HG02798 (cell line): ENCODE measurements around the gene GRK2.
A peak's percentile ranks its signal among the peaks of the same experiment; 100 is the strongest.

Source experiments
- ATAC-seq: cut with Tn5 transposase; IDR thresholded peaks from one replicate; pipeline ENCODE4 v1.9.1; 2021; ENCODE audit warnings: mild to moderate bottlenecking; ENCODE audit not compliant: unreplicated experiment, poor library complexity

GRK2 gene

DNA sequence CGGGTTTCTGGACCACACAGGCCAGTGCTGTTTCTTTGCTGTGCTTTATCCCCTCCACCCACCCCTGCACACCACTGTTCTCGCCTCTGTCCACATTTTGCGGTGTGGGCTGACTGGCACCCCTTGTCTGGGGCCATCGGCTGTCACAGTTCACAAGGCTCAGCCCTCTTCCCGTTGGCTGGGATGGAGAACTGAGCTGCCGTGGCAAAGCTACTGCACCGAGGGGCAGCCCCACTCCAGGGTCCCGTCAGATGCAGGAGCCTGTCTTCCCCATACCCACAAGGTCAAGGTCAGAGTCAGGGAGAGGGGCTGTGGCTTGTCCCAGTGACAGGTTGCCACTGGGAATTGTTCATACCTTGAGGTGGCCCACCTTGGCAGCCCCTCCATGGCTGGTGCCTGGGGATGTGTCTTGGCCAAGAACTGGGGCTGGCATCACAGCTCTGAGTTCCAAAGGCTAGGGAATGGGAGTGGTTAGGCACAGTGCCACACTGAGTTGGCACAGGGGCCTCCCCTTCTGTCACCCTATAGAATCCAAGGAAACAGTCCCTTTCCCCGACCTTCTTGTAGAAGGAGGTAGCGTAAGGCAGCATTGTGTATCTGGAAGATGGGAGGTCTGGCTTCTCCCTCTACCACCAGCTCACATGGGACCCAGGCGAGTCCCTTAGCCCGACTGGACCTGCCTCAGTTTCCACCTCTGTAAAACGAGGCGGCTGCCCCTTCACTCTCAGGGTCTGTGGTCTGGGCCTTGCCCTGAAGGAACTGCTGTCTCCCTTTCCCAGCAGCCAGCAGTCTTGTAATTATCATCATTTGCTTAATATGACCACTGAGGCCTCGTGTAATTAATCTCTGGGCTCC is 3.4 kb downstream of the GRK2 start:
- ATAC-seq, result no peak

DNA sequence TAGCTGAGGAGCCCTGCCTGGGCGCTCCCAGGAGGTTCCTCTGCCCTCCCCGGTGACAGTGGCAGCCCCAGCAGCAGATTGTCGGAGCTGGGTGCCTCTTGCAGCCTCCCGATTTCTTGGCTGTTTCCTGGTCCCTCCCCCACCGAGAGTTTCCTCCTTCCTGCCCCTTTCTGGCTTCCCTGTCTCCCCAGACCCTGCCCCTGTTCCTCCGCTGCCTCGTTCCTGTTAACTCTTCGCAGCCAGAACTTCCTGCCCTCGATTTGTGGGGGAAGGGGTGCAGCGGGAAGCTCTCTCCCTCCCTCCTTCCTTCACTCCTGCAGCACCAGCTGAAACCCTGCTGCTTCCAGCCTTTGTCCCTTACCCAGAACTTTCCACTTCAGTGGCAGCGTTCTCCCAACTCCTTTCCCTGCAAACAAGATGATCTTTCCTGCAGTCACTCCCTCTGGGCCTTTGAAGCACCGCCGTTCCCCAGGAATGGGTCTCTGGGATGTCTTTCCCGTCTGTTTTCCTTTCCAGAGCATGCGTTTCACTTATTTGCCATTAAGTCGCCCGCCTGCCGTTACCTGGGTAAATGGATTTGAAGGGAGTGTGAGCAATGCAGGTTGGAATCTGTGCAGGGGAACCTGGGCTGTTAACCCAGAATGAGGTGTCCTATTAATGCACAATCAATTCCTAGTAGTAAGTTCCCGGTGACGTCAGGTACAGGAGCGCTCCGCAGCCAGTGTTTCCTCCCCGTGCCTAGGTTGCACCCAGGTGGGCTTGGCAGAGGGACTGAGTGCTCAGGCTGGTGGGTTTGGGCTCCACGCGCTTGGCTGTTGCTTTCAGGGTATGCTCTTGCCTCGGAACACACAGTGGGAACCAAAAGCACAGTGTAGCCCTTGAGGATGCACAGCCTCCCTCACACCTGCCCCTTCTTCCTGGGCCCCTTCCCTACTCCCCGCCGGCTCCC is 4.3 kb downstream of the GRK2 start:
- ATAC-seq, result no peak

DNA sequence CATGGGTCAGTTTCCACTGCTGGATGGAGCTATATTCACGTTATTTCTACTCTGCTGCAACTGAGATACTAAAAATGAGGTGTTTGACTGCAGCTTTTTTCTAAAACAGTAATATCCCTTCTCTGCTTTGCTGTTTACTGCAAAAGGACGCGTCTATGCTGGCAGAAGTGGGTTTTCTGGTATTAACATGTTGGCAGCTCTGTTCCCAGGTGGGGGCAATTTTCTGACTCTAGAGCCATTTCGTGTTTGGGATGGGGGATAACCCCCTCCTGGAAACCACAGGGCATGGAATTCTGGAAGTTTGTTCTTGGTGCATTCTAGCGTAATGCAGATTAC is 4.9 kb downstream of the GRK2 start:
- no peak for ATAC-seq

DNA sequence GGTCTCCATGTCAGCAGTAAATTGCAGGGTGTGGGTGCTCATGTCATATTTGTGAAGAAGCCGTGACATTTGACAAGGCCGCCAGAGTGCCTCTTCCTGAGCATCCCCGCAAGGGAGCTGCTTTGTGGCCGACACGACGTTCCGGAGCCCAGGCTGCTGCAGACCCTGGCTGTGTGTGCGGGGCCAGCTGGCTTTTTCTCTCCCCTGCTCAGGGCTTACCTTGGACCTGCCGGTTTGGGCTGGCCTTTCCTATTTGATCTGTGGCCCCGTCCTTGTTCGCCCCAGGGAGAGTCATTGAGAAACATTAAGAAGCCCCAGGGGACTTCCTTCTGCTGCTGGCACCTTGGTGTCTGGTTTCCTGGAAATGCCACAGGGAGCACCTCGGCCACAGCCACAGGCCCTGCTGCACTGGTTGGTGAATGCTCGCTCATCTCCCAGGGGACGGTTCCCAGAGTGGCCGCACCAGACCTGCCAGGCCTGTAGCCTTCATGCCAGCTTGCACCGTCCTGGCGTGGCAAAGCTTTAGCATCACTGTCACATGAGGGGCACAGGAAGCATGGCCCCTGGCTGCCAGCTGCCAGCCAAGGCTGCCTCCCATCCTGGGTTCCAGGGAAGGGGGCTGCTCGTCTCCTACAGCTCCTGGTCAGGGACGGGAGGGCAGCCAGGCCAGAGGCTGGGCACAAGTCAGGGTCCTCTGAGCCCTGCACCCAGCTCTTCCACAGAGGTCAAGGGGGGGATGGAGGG is 5.4 kb downstream of the GRK2 start:
- ATAC-seq, result no peak

DNA sequence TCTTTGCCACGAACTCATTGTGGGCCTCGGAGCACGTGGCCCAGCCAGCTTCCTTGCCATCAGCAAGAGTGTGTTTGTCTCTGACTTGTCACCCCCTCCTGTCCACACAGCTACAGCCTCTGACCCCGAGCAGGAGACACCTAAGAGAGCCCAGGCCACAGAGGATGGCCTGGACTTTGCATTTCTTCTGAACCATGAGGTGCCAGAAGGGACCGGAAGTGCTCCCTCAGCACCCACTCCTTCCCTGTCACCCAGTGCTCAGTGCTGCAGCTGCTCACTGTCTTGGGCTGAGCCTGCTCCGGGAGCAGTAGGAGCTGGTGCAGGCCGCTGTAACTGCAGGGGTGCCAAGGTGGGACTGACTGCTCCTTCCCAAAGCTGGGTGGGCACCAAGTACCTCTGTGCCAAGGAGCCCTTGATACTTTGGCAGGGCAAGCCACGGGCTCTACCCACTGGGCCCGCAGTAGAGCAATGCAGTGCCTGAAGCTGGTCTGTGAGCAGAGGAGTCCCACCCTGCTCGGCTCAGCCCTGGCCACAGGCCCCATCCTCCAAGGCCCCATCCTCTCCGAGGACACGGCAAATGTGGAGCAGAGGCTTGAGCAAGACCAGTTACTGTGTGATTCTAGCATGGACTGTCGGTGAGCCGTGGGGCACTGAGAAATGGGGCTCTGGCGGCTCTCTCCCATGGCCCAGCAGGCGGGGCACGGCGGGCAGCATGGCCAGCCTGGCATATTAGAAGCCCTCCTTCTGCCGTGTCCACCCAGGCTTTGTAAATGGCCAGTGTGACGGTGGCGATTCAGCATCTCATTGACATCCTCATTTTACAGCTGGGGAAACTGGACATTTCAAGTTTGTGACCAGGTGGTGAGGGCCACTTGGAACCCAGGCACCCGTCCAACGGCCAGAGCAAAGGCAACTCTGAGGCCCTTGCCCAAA is 6.3 kb downstream of the GRK2 start:
- no peak for ATAC-seq

DNA sequence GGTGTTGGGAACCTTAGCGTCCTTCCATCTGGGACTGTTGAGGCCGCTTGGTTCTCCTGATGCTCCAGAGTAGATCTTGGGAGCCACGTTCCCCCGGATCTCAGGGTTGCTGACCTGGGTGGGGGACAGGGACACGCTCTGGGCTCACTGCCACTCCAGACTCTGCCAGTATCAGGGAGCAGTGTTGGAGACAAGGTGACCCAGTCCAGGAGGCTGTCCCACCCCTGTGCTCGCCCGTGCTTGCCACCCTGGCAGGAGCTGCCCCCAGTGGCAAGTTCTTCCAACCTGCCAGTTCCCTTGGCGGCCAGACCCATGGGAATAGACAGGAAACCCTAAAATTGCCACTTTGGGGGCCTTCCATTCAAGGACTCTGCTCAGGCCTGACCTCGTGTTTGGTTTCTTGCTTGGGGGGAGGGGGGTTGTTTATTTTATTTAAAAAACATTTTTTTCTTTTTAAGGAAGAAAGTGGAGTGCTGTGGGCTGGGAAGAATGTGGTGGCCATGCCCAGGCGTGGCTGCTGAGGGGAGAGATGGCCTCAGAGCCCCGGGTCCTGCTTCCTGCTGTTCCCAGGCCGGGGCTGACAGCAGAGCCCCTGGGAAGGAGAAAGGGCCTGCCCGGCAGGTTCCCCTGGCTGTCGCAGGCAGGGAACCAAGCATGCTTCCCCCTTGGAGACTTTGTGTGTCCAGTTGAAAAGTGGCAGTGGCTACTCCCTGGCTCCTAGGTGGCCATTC is 7.2 kb downstream of the GRK2 start:
- no peak for ATAC-seq

DNA sequence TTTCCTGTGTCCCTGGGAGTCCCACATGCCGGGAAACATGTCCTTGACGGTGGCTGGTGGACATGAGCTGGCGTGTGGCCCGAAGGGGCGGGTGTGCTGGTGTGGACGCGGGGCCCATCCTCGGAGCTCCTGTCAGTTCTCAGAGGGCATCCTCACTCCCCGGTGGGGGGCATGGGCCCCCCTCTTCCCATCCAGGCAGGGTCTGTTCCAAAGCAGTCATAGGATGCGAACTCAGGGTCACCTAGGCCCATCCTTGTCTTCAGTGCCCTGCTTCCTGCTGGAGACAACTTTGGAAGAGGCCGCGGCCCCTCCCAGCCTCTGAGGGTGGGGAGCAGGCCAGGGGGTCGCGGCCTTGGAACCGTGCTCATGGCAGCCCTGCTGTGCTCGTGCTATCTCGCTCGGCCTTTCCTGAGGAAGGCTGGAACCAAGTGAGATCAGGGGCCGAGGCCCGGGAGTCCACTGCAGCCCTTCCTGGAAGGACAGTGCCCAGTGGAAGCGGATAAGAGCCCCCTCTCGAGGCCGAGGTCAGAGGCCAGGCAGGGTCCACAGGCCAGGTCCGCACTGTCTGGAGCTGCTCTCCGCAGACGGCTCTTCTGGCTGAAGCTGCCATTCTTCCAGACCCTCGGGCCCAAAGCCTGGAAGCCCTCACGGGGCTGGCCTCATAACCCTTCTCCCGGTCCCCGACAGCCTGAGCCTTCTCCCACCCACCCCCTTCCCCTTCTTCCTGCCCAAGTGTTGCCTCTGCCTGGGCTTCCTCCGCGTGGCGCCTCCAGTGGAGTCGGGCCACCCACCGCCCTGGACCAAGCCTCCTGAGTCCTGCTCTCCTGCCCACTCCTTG is 8.7 kb downstream of the GRK2 start:
- no peak for ATAC-seq

DNA sequence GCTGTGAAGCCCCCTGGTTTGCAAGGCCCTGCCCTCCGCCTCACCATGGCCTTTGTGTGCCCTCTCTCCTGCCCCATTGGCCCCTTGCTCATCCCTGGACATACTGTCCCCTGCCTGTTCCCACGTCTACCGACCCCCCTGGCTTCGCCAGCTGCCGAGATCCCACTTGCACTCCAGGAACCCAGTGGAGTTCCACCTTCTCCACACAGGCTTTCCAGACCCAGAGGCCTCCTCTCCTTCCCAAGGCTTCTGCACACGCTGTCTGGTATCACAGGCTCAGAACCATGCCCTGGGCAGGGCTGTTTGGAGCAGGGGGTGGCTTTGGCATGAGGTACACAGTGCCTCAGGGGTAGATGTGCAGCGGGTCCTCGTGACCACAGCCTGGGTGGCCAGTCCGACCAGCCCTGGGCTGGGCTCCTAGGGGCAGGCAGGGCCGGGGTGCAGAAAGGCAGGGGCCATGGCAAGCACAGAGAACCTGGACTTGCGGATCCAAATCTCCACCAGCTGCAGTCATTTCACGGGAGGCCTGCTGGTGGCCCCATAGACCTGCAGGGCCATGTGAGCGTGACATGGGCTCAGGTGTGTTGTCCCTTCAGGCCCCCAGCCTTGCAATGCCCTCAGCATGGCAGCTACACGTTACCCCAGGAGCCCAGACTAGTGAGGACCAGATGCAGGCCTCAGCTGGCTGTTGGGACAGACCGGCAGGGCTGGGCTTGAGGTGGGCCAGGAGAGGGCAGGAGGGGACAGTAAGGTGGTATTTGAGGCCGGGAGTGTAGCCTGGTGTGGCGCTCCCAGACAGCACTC is 9.5 kb downstream of the GRK2 start:
- no peak for ATAC-seq

DNA sequence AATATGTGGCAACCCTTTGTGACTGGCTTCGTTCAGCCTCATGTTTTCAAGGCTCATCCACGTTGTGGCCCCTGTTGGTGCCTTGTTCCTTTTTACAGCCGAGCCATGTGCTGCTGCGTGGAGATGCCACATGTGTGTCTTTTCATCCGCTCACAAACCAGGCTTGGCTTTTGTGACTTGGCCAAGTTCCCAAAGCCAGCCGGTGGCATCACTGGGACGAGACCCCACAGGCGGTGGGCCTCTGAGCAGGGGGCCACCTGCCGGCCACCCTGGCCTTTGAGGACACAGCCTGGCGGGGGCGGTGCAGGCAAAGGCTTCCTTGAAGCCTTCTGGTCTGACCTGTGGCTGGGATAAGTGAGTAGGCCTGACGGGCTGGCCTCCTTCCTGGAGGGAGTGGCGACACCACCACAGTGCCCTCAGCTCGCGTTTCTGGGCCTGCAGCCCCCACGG is 10.5 kb downstream of the GRK2 start:
- ATAC-seq, result peak; percentile 18

DNA sequence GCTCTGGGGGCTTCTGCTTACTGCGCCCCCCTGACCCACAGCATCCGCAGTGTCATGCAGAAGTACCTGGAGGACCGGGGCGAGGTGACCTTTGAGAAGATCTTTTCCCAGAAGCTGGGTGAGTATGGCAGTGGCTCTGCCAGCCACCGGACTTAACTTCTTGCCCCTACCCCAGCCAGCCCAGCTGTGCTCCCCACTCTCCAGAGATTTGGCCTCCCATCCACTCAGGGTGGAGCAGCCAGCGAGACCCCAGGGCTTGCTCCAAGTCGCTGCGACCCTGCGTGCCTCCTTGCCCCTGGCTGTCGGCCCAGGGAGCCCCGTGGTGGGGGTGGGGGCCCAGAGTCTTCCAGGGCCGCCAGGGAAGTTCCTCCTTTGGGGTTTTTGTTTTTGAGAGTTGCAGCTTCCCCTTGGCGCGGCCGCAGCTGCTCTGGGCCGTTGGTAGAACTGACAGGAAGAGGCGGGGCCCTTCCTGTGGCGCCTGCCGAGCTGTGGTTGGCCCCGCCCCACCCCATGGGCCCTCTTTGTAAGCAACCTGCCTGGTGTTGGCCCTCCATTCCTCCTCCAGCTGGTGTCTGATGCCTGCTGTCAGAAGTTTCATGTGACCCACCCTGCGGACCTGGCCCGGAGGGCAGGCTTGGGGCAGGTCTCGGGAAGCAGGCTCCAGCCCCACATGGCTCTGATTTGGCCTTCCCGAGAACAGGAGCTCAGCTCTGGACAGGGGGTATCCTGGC is 11.1 kb downstream of the GRK2 start:
- peak; percentile 86 for ATAC-seq

DNA sequence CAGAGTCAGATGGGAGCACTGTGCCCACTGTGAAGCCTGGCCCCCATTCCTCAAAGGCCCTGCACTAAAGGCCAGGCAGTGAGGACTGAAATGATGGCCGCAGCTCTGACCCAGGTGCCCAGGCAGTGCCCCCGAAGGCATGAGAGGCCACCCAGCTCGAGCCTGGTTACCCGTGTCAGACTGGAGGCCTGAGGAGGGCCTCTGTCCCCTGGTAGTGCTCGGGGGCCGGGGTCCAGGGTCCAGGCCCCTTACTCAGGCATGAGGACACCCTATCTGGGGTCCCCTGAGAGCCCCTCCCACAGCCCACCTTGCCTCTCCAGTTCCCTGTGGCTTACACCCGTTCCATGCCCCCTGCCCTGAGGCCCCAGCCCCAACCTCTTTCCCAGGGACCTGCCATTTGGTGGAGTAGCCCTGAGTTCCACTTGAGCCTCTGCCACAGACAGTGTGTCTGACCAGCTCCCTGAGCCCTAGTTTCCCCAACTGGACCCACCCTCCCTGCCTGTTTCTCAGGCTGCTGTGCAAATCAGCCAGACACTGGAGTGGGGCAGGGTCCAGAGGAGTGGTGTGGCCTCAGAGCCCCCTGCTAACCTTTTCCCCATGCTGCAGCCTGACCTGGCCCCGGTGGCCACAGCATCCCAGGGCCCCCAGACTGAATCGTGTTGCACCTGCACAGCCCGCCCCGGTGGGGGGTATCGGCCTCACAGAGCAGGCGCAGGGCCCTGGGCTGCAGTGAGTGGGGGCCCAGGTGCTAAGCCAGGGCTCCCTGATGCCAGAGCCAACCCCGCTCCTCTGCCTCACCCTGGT is 12.1 kb downstream of the GRK2 start:
- no peak for ATAC-seq

DNA sequence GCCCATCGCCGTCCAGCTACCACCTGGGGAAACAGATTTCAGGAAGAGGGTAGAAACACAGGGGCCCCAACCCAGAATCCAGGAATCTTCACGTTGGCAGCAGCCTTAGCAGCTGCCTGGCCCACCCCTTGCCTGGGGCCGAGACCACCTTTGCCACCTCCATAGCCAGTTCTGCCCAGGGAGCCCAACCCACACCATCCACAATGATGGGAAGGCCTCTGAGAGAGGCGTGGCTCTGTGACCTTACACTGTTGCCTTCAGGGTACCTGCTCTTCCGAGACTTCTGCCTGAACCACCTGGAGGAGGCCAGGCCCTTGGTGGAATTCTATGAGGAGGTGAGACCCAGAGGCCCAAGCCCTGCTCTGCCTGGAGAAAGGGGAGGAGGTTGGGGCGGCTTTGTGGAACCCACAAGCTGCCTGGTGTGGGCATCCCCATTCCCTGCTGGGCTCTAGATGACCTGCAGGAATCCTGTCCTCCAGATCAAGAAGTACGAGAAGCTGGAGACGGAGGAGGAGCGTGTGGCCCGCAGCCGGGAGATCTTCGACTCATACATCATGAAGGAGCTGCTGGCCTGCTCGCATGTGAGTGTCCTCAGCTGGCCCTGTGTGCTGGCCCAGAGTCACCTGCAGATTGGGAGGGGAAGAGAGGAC is 12.8 kb downstream of the GRK2 start:
- ATAC-seq, result no peak

DNA sequence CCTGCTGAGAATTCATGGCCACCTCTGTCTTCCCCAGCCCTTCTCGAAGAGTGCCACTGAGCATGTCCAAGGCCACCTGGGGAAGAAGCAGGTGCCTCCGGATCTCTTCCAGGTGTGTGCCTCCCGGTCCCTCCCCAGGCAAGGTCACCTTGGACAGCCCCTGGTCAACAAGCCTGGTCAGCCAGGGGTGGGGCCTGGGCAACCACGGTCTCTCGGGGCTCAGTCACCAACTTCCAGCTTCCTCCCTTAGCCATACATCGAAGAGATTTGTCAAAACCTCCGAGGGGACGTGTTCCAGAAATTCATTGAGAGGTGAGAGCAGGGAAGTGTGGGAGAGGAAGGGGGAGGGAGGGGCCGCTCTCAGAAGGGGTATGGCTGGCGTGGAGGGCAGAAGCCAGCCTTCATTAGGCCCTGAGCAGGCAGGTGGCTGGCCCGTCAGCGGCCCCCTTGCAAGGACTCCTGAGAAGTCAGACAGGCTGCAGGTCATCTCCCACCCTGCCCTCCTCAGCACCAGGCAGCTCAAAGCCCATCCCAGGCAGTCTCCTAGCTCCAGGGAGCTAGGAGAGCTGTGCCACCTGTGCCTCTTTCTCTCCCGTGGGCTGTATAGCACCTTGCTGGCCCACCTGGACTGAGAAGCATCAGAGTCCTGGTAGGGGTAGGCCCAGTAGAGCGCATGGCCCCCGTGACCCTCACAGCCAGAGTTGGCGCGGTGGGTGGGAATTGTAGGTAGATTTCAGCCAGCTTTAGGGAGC is 13.5 kb downstream of the GRK2 start:
- no peak for ATAC-seq

DNA sequence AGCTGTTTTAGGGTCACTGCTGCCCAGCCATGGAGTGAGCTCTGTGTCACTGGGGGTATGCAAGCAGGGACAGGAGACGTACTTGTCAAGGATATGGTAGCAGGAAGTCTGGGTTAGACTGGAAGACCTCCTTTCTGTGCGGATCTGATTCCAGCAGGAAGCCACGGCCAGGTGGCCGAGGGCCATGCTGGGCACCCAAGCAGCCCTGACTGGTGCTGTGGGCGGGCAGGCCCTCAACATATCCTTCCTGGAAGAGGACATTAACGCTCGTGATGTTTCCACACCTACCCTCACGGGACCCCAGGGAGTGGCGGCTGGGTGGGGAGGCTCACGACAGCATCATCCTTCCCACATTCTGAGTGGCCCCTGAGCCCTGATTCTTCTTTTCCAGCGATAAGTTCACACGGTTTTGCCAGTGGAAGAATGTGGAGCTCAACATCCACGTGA is 14.1 kb downstream of the GRK2 start:
- no peak for ATAC-seq
